ENCODE measurements around the gene PSMB11.

Gene PSMB11

DNA sequence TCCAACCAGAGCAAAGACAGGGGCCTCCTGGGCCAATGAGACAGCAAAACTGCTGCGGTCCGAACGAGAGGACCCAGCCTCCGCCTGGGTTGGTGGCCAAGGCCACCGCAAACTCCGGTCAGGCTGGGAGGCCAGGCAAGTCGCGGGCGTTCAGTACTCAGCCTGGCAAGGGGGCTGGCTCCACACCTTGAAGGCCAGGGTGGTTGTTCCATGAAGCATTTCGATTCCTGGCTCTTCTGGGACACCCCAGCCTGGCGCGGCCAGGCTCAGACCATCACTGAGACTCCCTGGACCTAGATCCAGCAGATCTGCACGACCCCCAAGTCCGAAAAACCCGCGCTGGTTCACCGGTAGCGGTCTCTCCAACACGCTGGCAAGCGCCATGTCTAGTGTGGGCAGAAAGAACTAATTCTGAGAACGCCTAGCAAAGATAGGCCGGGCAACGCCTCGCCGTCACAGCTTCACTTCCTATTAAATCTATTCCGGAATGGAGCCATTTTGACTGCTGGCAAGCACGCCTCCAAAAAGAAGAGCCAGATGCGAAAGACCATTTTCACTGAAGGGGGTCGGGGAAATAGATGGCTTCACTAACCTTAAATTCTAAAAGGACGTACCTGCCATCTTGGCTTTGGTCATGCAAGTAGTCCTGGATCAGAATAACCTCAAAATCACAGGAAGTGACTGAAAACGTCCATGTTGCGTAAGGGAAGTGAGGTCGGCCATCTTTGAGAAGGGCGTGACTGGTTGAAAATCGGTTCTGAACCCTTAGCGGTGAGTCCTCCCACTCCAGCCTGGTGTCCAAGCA, 7.3 kb upstream of the PSMB11 start, which contains the start of gene PSMB5:
PSMB5 (minus strand) TSS at position 403 of the 805 bp plus-strand sequence; CDS start at position 384, 19 bp downstream.
- TF ChIP-seq ZFX (IDR thresholded peaks at IDR 0.05): peak; percentile 87
- TF ChIP-seq, protein P1, sequence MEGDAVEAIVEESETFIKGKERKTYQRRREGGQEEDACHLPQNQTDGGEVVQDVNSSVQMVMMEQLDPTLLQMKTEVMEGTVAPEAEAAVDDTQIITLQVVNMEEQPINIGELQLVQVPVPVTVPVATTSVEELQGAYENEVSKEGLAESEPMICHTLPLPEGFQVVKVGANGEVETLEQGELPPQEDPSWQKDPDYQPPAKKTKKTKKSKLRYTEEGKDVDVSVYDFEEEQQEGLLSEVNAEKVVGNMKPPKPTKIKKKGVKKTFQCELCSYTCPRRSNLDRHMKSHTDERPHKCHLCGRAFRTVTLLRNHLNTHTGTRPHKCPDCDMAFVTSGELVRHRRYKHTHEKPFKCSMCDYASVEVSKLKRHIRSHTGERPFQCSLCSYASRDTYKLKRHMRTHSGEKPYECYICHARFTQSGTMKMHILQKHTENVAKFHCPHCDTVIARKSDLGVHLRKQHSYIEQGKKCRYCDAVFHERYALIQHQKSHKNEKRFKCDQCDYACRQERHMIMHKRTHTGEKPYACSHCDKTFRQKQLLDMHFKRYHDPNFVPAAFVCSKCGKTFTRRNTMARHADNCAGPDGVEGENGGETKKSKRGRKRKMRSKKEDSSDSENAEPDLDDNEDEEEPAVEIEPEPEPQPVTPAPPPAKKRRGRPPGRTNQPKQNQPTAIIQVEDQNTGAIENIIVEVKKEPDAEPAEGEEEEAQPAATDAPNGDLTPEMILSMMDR (conservative IDR thresholded peaks at IDR 0.05): no peak
- peak within 1 kb of the TSS; percentile 99 for H3K27ac ChIP-seq

DNA sequence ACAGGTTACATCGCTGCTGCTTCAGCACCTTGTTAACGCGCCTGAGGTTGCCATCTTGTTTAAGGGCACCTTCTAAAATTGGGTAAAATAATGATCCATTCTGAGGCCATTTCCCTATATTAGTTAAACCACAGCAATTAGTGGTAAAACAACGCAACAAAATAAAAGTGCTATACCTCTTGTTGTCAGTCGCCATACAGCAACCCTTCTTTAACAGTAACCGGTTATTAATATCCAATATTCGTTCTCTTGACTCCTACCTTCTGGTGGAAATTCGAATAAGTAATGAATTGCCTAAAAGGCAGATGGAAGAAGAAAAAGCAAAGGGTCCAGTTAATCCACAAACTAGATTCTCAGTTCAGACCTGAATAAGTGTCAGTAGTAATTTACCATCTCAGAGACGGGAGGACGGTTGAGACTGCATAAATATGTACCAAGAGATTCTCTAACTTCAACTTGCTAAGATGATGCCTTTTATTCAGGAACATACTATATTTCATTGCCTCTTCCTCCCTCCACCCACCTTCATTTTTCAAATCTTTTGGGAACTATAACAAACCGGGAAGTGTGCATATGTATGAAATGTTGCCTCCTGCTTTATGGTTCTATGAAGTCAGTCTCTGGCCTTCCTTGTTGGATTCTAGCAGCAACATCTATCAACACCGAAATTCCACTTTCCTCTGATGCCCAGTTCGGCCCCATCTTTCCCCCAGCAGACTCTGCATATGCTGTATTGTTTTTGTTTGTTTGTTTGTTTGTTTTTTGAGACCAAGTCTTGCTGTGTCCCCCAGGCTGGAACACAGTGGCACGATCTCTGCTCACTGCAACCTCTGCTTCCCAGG, 6.5 kb upstream of the PSMB11 start:
- H3K27ac ChIP-seq: peak overlapping the region; percentile 99
- TF ChIP-seq, protein P1 (conservative IDR thresholded peaks at IDR 0.05): no peak
- TF ChIP-seq ZFX (IDR thresholded peaks at IDR 0.05): no peak

DNA sequence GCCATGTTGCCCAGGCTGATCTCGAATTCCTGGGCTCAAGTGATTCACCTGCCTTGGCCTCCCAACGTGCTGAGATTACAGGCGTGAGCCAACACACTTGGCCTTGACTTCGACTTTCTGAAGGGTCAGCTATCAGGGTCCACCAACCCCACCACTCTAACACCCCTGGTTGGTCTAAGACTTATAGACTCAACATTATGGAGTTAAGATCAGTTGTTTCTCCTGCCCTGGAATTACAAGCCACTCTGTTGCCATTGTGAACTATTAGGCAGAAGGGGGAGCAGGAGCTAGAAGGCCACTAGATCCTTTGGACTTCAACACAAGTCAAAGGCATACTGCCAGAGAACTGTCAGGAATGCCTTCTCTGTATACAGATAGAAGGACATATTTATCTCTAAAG, 1.9 kb upstream of the PSMB11 start:
- TF ChIP-seq ZFX (IDR thresholded peaks at IDR 0.05): no peak
- TF ChIP-seq, protein P1 (conservative IDR thresholded peaks at IDR 0.05): no peak
- H3K27ac ChIP-seq: no peak overlapping the region

DNA sequence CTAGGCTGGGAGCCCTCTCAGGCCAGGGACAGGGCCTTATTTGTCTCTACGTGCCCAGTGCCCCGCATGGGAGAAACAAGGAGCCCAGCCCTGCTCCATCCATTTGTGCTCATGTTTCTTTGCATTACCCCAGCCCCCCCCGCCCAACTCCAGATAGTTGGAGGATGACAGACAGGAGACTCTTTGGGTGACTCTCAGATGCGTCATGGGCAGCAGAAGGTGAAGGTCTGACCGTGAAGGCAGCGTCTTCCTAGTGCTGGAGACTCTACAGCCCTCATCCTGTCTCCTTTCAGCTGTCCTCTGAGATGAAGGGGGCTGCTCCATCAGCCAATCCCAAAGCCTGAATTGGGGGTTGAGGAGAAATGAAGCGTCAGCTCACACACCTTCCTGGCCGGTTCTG, 283 bp upstream of the PSMB11 start:
- TF ChIP-seq ZFX (IDR thresholded peaks at IDR 0.05): no peak
- TF ChIP-seq, protein P1 (conservative IDR thresholded peaks at IDR 0.05): no peak
- H3K27ac ChIP-seq: no peak overlapping the region

DNA sequence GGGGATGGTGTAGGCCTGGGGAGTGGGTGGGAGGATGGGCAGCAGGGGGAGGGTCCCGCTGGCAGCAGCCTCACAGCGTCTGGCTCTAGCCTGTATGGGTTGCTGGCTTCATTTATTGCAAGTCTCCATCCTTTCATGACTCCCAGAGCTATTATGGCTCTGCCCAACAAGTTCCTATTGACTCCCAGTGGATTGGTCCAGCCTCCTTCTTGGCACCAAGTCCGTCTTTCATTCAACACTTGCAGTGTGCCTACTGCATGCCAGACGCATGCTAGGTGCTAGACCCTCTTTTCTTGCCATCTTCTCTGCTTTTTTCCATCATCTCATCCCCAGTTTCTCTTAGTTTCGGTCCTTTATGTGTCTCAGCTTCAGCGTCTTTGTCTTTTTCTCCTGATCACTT, 1.1 kb downstream of the PSMB11 start:
- no peak overlapping the region for H3K27ac ChIP-seq

DNA sequence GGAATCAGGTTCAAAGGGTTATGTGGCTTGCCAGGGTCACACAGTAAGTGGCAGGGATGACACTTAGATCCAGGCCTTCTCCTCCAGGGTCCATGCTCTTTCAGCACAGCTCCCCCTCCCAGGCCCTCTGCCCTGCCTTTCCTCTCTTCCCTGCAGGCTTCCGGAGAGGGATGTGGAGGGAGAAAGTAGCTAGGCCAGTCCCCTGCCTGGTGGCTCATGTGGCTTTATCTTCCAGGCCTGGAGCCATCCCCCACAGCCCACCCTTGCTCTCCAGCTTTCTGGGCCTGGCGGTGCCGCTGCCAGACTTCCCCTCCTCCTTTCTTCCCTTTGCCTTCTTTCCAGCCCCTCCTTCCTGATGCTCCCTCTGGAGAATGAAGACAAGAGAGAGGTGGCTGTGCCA, 1.7 kb downstream of the PSMB11 start:
- TF ChIP-seq, protein P1 (conservative IDR thresholded peaks at IDR 0.05): no peak
- no peak for TF ChIP-seq ZFX (IDR thresholded peaks at IDR 0.05)
- H3K27ac ChIP-seq: no peak overlapping the region

More for the DNA sequence above, 1.1 kb downstream of the PSMB11 start:
- TF ChIP-seq, protein P1 (conservative IDR thresholded peaks at IDR 0.05): no peak
- no peak for TF ChIP-seq ZFX (IDR thresholded peaks at IDR 0.05)

DNA sequence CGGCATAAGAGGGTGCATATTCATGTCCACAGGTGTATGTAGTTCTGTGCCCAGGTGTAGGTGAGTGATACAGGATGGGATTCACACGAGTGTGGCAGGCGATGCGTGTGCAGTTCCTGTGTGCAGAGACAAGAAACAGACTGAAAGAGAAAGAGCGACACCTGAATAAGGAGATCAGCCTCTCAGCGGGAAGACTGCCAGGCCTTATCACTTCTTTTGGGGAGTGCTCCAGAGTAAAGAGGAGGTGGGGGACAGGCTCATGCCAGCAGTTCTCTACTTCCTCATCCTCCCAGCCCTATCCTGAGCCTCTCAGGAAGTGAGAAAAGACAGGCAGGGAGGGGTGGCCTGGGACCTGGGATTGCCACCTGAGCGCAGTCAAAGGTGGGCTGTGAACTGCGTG, 2.8 kb downstream of the PSMB11 start:
- H3K27ac ChIP-seq: no peak overlapping the region
- no peak for TF ChIP-seq ZFX (IDR thresholded peaks at IDR 0.05)
- TF ChIP-seq, protein P1 (conservative IDR thresholded peaks at IDR 0.05): no peak

All from C4-2B (cell line).